ENCODE data around the gene ATXN1. TPM values are rescaled to one million over a fixed set of nuclear protein-coding genes. Genes with fewer than 3 reads are reported as not detected.

The ATXN1 gene
- polyA plus RNA-seq, 1 of the 3 experiments (the other 2 are of a cell fraction): 7.9 TPM

DNA sequence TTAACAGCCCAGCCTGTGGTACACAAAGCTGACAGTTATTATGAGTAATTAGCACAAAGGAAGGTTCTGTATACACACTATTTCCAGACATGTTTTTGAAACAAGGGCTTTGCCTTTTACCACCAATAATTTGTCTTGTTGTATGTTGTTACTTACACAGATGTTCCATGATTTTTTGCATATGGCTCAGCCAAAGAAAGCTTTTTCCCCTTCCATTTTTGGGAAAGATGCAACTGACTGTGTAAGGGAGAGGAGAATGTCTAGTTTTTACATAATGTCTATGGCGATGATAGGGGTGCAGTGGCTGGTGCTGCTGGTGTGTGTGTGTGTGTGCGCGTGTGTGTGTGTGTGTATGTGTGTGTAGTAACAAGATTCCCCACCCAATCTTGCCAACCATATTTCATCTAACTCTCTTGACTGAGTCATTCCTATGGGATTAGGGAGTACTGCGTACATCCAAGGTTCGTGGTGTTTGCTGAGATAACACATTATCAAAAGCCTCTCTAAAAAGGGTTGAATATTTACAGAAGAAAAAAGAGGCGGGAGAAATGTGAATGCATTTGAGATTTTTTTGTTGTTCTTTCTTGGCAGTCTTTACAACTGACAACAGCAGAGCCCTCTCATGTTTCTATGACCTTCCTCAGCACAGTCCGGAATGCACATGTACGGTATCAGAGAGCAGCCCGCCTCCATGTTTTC, 330.7 kb downstream of the ATXN1 start:
- Histone ChIP-seq H2AFZ (ENCODE audit: low read depth) (no peak overlapping the region), H3F3A (replicated peaks; ENCODE audit: insufficient read depth) (peaks cover 7% of the 10 kb centered on the region), H3K9ac (no peak overlapping the region), H3K27ac (ENCODE audit: low read depth in 2 of 2, low read length in 1 of 2) (no peak overlapping the region), H3K9me2 (no peaks in the 10 kb centered on the region), H3K79me2 (ENCODE audit: insufficient read depth) (no peaks in the 10 kb centered on the region), H3K9me3 (no peaks in the 10 kb centered on the region), H3K36me3 (replicated peaks in 1 of 2; ENCODE audit: control insufficient read depth in 1 of 2, insufficient read depth in 2 of 2, low read length in 1 of 2) (peaks cover 0 to 11% of the 10 kb centered on the region in 2 experiments), H3K27me3 (ENCODE audit: insufficient read depth) (no peaks in the 10 kb centered on the region), H3K4me1 (ENCODE audit: control insufficient read depth in 1 of 2, insufficient read depth in 2 of 2, low read depth in 1 of 2, low read length in 1 of 2) (no peaks in the 10 kb centered on the region; a peak in 2 of 4 replicates), H3K4me3 (ENCODE audit: low read depth in 2 of 2, low read length in 1 of 2) (no peak overlapping the region), H3K4me2 (no peak overlapping the region), H4K20me1 (ENCODE audit: insufficient read depth) (no peaks in the 10 kb centered on the region)
- ChIA-PET POLR2A (no interaction called here), CTCF (no interaction called here)
- DNase-seq: no peak
- TF ChIP-seq RXRA (IDR thresholded peaks at IDR 0.05; ENCODE audit: borderline replicate concordance, low read depth) (no peak), FOXJ3 (CRISPR knock-in tag; IDR thresholded peaks at IDR 0.05) (no peak), CHD2 (IDR thresholded peaks at IDR 0.05; ENCODE audit: low read length, partially characterized antibody) (no peak), POLR2AphosphoS5 (IDR thresholded peaks at IDR 0.05; ENCODE audit: low read depth, low read length) (no peak), GABPA (IDR thresholded peaks at IDR 0.05; ENCODE audit: low read depth) (no peak), EP300 (IDR thresholded peaks at IDR 0.05; ENCODE audit: borderline replicate concordance in 1 of 2, low read depth in 1 of 2, low read length in 1 of 2) (no peak), TCF12 (IDR thresholded peaks at IDR 0.05) (no peak), ELF1 (IDR thresholded peaks at IDR 0.05) (no peak), TEAD4 (IDR thresholded peaks at IDR 0.05; ENCODE audit: borderline replicate concordance, insufficient read depth) (no peak), RFX5 (IDR thresholded peaks at IDR 0.05; ENCODE audit: low read length) (no peak)
- TF ChIP-seq, protein P1, sequence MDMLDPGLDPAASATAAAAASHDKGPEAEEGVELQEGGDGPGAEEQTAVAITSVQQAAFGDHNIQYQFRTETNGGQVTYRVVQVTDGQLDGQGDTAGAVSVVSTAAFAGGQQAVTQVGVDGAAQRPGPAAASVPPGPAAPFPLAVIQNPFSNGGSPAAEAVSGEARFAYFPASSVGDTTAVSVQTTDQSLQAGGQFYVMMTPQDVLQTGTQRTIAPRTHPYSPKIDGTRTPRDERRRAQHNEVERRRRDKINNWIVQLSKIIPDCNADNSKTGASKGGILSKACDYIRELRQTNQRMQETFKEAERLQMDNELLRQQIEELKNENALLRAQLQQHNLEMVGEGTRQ (IDR thresholded peaks at IDR 0.05; ENCODE audit: borderline replicate concordance, low read depth, low read length): no peak
- TF ChIP-seq, protein P2, sequence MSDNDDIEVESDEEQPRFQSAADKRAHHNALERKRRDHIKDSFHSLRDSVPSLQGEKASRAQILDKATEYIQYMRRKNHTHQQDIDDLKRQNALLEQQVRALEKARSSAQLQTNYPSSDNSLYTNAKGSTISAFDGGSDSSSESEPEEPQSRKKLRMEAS (IDR thresholded peaks at IDR 0.05; ENCODE audit: low read depth): no peak
- TF ChIP-seq, protein P3, sequence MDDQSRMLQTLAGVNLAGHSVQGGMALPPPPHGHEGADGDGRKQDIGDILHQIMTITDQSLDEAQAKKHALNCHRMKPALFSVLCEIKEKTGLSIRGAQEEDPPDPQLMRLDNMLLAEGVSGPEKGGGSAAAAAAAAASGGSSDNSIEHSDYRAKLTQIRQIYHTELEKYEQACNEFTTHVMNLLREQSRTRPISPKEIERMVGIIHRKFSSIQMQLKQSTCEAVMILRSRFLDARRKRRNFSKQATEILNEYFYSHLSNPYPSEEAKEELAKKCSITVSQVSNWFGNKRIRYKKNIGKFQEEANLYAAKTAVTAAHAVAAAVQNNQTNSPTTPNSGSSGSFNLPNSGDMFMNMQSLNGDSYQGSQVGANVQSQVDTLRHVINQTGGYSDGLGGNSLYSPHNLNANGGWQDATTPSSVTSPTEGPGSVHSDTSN (IDR thresholded peaks at IDR 0.05): no peak
- TF ChIP-seq, protein P4, sequence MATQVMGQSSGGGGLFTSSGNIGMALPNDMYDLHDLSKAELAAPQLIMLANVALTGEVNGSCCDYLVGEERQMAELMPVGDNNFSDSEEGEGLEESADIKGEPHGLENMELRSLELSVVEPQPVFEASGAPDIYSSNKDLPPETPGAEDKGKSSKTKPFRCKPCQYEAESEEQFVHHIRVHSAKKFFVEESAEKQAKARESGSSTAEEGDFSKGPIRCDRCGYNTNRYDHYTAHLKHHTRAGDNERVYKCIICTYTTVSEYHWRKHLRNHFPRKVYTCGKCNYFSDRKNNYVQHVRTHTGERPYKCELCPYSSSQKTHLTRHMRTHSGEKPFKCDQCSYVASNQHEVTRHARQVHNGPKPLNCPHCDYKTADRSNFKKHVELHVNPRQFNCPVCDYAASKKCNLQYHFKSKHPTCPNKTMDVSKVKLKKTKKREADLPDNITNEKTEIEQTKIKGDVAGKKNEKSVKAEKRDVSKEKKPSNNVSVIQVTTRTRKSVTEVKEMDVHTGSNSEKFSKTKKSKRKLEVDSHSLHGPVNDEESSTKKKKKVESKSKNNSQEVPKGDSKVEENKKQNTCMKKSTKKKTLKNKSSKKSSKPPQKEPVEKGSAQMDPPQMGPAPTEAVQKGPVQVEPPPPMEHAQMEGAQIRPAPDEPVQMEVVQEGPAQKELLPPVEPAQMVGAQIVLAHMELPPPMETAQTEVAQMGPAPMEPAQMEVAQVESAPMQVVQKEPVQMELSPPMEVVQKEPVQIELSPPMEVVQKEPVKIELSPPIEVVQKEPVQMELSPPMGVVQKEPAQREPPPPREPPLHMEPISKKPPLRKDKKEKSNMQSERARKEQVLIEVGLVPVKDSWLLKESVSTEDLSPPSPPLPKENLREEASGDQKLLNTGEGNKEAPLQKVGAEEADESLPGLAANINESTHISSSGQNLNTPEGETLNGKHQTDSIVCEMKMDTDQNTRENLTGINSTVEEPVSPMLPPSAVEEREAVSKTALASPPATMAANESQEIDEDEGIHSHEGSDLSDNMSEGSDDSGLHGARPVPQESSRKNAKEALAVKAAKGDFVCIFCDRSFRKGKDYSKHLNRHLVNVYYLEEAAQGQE (IDR thresholded peaks at IDR 0.05; ENCODE audit: low read depth, low read length): no peak
- WGBS (ENCODE audit: low lambda C conversion rate): 83% methylated on average over 9 of the region's 9 CpGs

Data from SK-N-SH (cell line).